Natural killer cell (primary cell): ENCODE measurements around the gene SLC24A3. TPM values are rescaled to one million over a fixed set of nuclear protein-coding genes. Genes with fewer than 3 reads are reported as not detected.

ENCODE experiments used
- ATAC-seq, 3 donors: fragments of 150-1000 bp in 2 of 3; fragments of 200-7000 bp in 1 of 3; cut with Tn5 transposase; 1 replicate in 1 of 3; 2 replicates in 2 of 3; pipeline ENCODE4 v1.10.0; 2021; ENCODE audit warnings: mild to moderate bottlenecking in 2 of 3, moderate library complexity in 2 of 3
- DNase-seq, 2 donors: peaks; one replicate each; pipeline versions ENCODE4 v3.0.0 to v3.0.0-alpha.2; 2013 to 2021; ENCODE audit warnings: mixed read lengths in 1 of 2
- H3K27ac ChIP-seq: one replicate; pipeline ENCODE4 v1.5.1; 2013; ENCODE audit warnings: mild to moderate bottlenecking, low read length
- H3K27me3 ChIP-seq: one replicate; pipeline ENCODE4 v1.6.1; 2013; ENCODE audit warnings: low read length; ENCODE audit not compliant: control insufficient read depth, insufficient read depth
- H3K36me3 ChIP-seq: one replicate; pipeline ENCODE4 v1.6.1; 2013; ENCODE audit warnings: low read length; ENCODE audit not compliant: control insufficient read depth, insufficient read depth
- H3K4me1 ChIP-seq: one replicate; pipeline ENCODE4 v1.6.1; 2013; ENCODE audit warnings: low read length; ENCODE audit not compliant: control insufficient read depth, insufficient read depth
- H3K4me3 ChIP-seq: one replicate; pipeline ENCODE4 v1.5.1; 2013; ENCODE audit warnings: low read length
- H3K9me3 ChIP-seq: one replicate; pipeline ENCODE4 v1.6.1; 2013; ENCODE audit warnings: low read length; ENCODE audit not compliant: control insufficient read depth, insufficient read depth
- H3K27ac Mint-ChIP-seq, 2 donors: one replicate each; pipeline ENCODE4 v1.8.0; 2022; ENCODE audit warnings: mild to moderate bottlenecking in 2 of 2, mixed read lengths in 2 of 2, moderate library complexity in 1 of 2
- H3K27me3 Mint-ChIP-seq, 2 donors: one replicate each; pipeline ENCODE4 v1.8.0; 2022; ENCODE audit warnings: low read depth in 2 of 2, mixed read lengths in 2 of 2
- H3K36me3 Mint-ChIP-seq: one replicate; pipeline ENCODE4 v1.8.0; 2022; ENCODE audit warnings: mixed read lengths
- H3K4me1 Mint-ChIP-seq, 2 donors: one replicate each; pipeline ENCODE4 v1.8.0; 2022; ENCODE audit warnings: mixed read lengths in 2 of 2
- H3K4me3 Mint-ChIP-seq: one replicate; pipeline ENCODE4 v1.8.0; 2022; ENCODE audit warnings: mild to moderate bottlenecking, moderate library complexity, mixed read lengths
- H3K9me3 Mint-ChIP-seq, 2 donors: one replicate each; pipeline ENCODE4 v1.8.0; 2022; ENCODE audit warnings: mixed read lengths in 2 of 2
- WGBS: methylation state at CpG from one replicate; pipeline ENCODE4 v1.1.7; 2013; ENCODE audit warnings: missing lambda C conversion rate; ENCODE audit not compliant: insufficient coverage; 5-methylcytosine and 5-hydroxymethylcytosine counted together
- intact Hi-C: fragments of 100-400 bp; cut with micrococcal nuclease; formaldehyde crosslinking; loops from one replicate; pipeline ENCODE4 v1.14.2; 2022
- total RNA-seq, 4 donors: library from RNA; stranded (reverse); fragments of 120-200 nt in 1 of 4; gene quantifications; one replicate each; pipeline versions ENCODE4 v1.2.3 to v1.2.4, GENCODE V29; 2013 to 2022
- TF ChIP-seq, protein P1 (sequence below): fragments of 200-600 bp; IDR thresholded peaks from one replicate; pipeline ENCODE4 v1.8.0; 2022; ENCODE audit warnings: antibody characterized with exemption

SLC24A3 gene
- total RNA-seq, 3 donors from 2014 or later (not counting 1 experiment from before 2014, with no cell fraction given) = 0.09 to 5.5 (median 0.99) TPM

DNA sequence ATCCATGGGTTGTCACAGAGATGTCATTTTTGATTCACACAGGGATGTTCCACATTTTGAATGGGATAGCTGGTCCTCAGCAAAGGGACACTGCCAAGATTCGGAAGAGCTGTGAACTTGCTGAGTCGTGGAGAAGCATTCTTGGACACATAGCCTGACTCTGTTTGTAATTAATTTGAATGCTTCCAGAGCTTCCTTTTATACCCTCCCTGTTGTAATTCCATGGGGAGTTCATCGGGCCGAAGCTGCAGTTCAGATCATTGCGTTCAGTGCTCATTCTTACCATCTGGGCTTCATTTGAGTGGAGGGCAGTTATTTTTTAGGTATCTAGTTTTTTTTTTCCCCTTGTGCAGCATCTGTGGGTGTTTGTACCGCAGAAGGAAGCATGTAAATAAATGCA, 126.5 kb downstream of the SLC24A3 start:
- intact Hi-C loops = no loop called here
- ATAC-seq (no peak), DNase-seq (no peak)
- Mint-ChIP-seq H3K4me1 (peaks cover 0 to 4% of the 10 kb centered on the region in 2 donors), H3K27ac (no peak overlapping the region), H3K36me3 (no peaks in the 10 kb centered on the region), H3K4me3 (no peak overlapping the region), H3K9me3 (no peaks in the 10 kb centered on the region), H3K27me3 (peaks cover 3 to 8% of the 10 kb centered on the region in 2 donors)
- Histone ChIP-seq H3K9me3 (no peaks in the 10 kb centered on the region), H3K4me1 (no peaks in the 10 kb centered on the region), H3K36me3 (no peaks in the 10 kb centered on the region), H3K27me3 (no peaks in the 10 kb centered on the region), H3K4me3 (no peak overlapping the region), H3K27ac (no peak overlapping the region)
- WGBS = 97% methylated on average over 5 of the region's 6 CpGs
- TF ChIP-seq, protein P1, sequence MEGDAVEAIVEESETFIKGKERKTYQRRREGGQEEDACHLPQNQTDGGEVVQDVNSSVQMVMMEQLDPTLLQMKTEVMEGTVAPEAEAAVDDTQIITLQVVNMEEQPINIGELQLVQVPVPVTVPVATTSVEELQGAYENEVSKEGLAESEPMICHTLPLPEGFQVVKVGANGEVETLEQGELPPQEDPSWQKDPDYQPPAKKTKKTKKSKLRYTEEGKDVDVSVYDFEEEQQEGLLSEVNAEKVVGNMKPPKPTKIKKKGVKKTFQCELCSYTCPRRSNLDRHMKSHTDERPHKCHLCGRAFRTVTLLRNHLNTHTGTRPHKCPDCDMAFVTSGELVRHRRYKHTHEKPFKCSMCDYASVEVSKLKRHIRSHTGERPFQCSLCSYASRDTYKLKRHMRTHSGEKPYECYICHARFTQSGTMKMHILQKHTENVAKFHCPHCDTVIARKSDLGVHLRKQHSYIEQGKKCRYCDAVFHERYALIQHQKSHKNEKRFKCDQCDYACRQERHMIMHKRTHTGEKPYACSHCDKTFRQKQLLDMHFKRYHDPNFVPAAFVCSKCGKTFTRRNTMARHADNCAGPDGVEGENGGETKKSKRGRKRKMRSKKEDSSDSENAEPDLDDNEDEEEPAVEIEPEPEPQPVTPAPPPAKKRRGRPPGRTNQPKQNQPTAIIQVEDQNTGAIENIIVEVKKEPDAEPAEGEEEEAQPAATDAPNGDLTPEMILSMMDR = no peak

DNA sequence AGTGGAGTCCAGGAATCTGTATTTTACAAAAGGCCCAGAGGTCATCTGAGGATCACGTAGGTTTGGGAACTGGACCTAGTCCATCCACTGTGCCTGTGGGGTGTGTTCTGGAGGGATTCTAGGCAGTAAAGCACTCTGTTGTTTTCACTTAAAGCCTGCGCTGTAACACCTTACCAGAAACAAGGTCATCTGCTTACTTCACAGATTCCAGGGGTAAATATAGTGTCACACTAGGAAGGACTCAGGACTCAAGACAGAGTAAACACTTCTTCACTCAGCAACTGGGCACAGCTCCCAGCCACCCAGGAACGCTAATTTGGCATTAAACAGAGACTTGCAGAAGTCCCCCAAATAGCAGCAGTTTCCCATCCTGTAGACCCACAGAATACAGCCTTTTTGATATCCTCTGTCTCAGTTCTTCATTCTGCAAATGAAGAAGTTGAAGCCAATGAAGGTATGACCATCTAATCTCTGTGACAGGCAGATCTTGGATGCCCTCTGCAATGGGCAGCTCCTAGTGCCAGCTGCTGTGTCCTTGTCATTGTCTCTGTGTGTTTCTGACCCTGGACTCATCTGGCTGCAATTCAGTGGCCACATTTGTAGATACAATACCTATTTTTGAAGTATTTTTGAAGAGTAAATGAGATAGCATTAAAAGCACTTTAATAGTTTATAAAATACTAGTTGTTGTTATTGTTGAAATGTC, 129.1 kb downstream of the SLC24A3 start:
- Histone ChIP-seq H3K27me3 (no peaks in the 10 kb centered on the region), H3K9me3 (no peaks in the 10 kb centered on the region), H3K4me1 (no peaks in the 10 kb centered on the region), H3K4me3 (no peak overlapping the region), H3K36me3 (no peaks in the 10 kb centered on the region), H3K27ac (no peak overlapping the region)
- no peak overlapping the region for H3K4me3 Mint-ChIP-seq
- H3K9me3 Mint-ChIP-seq = no peaks in the 10 kb centered on the region
- DNase-seq = no peak
- intact Hi-C loops = no loop called here
- H3K36me3 Mint-ChIP-seq = no peaks in the 10 kb centered on the region
- peaks cover 10 to 15% of the 10 kb centered on the region in 2 donors for H3K27me3 Mint-ChIP-seq
- TF ChIP-seq, protein P1 = no peak
- ATAC-seq = no peak
- no peak overlapping the region for H3K27ac Mint-ChIP-seq
- WGBS = 91% methylated on average over 3 of the region's 3 CpGs
- H3K4me1 Mint-ChIP-seq = peaks cover 0 to 4% of the 10 kb centered on the region in 2 donors

DNA sequence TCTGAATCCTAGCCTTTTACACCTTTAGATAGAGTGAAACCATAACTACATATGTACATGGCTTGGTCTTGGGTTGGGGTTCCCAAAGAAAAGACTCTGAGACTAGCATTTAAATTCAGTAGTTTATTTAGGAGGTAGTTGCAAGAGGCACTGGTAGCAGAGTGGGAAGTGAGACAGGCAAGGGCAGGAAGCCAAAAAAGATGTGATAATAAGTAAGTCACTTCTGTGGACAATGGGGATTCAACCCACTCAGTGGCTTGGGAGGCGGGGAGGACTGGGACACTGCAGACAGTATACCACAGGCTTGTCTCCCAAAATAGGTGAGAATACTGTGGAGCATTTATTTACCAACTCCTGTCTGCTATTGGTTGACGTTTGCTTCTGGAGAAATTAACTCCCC, 131.9 kb downstream of the SLC24A3 start:
- 86% methylated on average over 2 of the region's 2 CpGs for WGBS

More for the DNA sequence above, 131.9 kb downstream of the SLC24A3 start:
- intact Hi-C loops = no loop called here
- TF ChIP-seq, protein P1 = no peak
- Mint-ChIP-seq H3K27ac (no peak overlapping the region), H3K27me3 (peaks cover 7 to 8% of the 10 kb centered on the region in 2 donors), H3K9me3 (no peaks in the 10 kb centered on the region), H3K36me3 (no peaks in the 10 kb centered on the region), H3K4me1 (no peaks in the 10 kb centered on the region), H3K4me3 (no peak overlapping the region)
- H3K27me3 ChIP-seq = no peaks in the 10 kb centered on the region
- DNase-seq = no peak
- no peak overlapping the region for H3K27ac ChIP-seq
- H3K4me1 ChIP-seq = no peaks in the 10 kb centered on the region
- no peak for ATAC-seq
- no peaks in the 10 kb centered on the region for H3K36me3 ChIP-seq
- no peak overlapping the region for H3K4me3 ChIP-seq
- H3K9me3 ChIP-seq = no peaks in the 10 kb centered on the region
